ENCODE data around the gene CHMP6. TPM values are rescaled to one million over a fixed set of nuclear protein-coding genes. Genes with fewer than 3 reads are reported as not detected.
A peak's percentile ranks its signal among the peaks of the same experiment; 100 is the strongest.

The CHMP6 gene
- total and polyA plus RNA-seq, 9 of the 15 experiments (the other 6 are each of a cell fraction or from before 2014, with no cell fraction given) = 0.25 to 30.4 (median 13.4) TPM

GRCh38 chr17:80970762-80971703 is 20.6 kb upstream of the CHMP6 start:
- Histone ChIP-seq H3K4me3 (no peak overlapping the region), H3K4me2 (ENCODE audit: insufficient read depth, low read length) (no peak overlapping the region), H2AFZ (ENCODE audit: low read depth, low read length) (no peak overlapping the region), H3K79me2 (ENCODE audit: control insufficient read depth, insufficient read depth, low read length) (no peaks in the 10 kb centered on the region), H3K9me1 (ENCODE audit: control insufficient read depth, insufficient read depth, low read length) (no peaks in the 10 kb centered on the region), H3K27ac (ENCODE audit: extremely low read depth, low read depth, low read length) (no peak overlapping the region), H3K9ac (ENCODE audit: insufficient read depth in 1 of 2, low read depth in 2 of 2, low read length in 2 of 2) (peak overlapping the region in 1 of 2 experiments; percentile 71; a peak in 2 of 4 replicates), H4K20me1 (replicated peaks; ENCODE audit: control insufficient read depth, insufficient read depth, low read length) (no peaks in the 10 kb centered on the region), H3K4me1 (replicated peaks in 1 of 2; ENCODE audit: control insufficient read depth in 2 of 2, insufficient read depth in 2 of 2, low read length in 2 of 2) (peaks cover 0 to 44% of the 10 kb centered on the region in 2 experiments; a peak in 4 of 5 replicates), H3K27me3 (ENCODE audit: control insufficient read depth in 2 of 2, insufficient read depth in 2 of 2, low read length in 2 of 2) (peaks cover 15 to 20% of the 10 kb centered on the region in 2 experiments), H3K36me3 (ENCODE audit: control insufficient read depth, insufficient read depth, low read length) (no peaks in the 10 kb centered on the region), H3K9me3 (replicated peaks; ENCODE audit: control insufficient read depth, insufficient read depth, low read depth, low read length) (no peaks in the 10 kb centered on the region)
- WGBS (ENCODE audit: insufficient coverage, low coverage, missing lambda C conversion rate) = 3% methylated on average over 14 of the region's 26 CpGs
- in situ Hi-C loops (cut with MboI) = no loop called here
- DNase-seq (ENCODE audit: extremely low read depth in 1 of 4, low spot score in 3 of 4) (peak in 1 of 4 experiments; percentile 28), FAIRE-seq (no peak), ATAC-seq (no peak)
- CTCF ChIA-PET (ENCODE audit: low intra/inter-chr PET ratio) = interaction anchor here (0.6 to 3.0 kb wide), 2 partner anchors 15 to 544 kb away, joined by 3 to 20 read pairs; no protein-coding TSS in a partner anchor
- POLR2A ChIA-PET = no interaction called here
- BruUV-seq (replicated peaks) = no TSS peak
- intact Hi-C loops (cut with micrococcal nuclease) = no loop called here
- peak; percentile 9 for TF ChIP-seq PCBP1 (IDR thresholded peaks at IDR 0.05; ENCODE audit: low read depth, low read length, poor library complexity, severe bottlenecking)
- no peak for TF ChIP-seq SMC3 (conservative IDR thresholded peaks at IDR 0.05; ENCODE audit: insufficient read depth, low read depth, low read length)
- TF ChIP-seq, protein P1, sequence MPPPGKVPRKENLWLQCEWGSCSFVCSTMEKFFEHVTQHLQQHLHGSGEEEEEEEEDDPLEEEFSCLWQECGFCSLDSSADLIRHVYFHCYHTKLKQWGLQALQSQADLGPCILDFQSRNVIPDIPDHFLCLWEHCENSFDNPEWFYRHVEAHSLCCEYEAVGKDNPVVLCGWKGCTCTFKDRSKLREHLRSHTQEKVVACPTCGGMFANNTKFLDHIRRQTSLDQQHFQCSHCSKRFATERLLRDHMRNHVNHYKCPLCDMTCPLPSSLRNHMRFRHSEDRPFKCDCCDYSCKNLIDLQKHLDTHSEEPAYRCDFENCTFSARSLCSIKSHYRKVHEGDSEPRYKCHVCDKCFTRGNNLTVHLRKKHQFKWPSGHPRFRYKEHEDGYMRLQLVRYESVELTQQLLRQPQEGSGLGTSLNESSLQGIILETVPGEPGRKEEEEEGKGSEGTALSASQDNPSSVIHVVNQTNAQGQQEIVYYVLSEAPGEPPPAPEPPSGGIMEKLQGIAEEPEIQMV (tag; conservative IDR thresholded peaks at IDR 0.05; ENCODE audit: low read depth) = no peak
- peak; percentile 8; the same call in 1 of the 2 replicates for TF ChIP-seq POLR2G (IDR thresholded peaks at IDR 0.05; ENCODE audit: low read depth, low read length)
- no peak for TF ChIP-seq STAT6 (CRISPR knock-in tag; IDR thresholded peaks at IDR 0.05)
- TF ChIP-seq, protein P2, sequence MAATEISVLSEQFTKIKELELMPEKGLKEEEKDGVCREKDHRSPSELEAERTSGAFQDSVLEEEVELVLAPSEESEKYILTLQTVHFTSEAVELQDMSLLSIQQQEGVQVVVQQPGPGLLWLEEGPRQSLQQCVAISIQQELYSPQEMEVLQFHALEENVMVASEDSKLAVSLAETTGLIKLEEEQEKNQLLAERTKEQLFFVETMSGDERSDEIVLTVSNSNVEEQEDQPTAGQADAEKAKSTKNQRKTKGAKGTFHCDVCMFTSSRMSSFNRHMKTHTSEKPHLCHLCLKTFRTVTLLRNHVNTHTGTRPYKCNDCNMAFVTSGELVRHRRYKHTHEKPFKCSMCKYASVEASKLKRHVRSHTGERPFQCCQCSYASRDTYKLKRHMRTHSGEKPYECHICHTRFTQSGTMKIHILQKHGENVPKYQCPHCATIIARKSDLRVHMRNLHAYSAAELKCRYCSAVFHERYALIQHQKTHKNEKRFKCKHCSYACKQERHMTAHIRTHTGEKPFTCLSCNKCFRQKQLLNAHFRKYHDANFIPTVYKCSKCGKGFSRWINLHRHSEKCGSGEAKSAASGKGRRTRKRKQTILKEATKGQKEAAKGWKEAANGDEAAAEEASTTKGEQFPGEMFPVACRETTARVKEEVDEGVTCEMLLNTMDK (IDR thresholded peaks at IDR 0.05; ENCODE audit: borderline replicate concordance, insufficient read depth, low read depth, low read length, poor library complexity, severe bottlenecking) = no peak
- no peak for TF ChIP-seq CHD4 (IDR thresholded peaks at IDR 0.05; ENCODE audit: insufficient read depth, insufficient replicate concordance, low read depth, low read length, poor library complexity, severe bottlenecking)
- no peak for TF ChIP-seq SMAD3 (CRISPR knock-in tag; conservative IDR thresholded peaks at IDR 0.05)
- TF ChIP-seq ZNF589 (CRISPR knock-in tag; IDR thresholded peaks at IDR 0.05; ENCODE audit: low read depth) = no peak
- TF ChIP-seq RNF219 (CRISPR knock-in tag; IDR thresholded peaks at IDR 0.05) = no peak
